ENCODE measurements around the gene NARS2. TPM values are rescaled to one million over a fixed set of nuclear protein-coding genes. Genes with fewer than 3 reads are reported as not detected.

The NARS2 gene
- total RNA-seq, 2 donors from 2014 or later = 7.7 to 14.8 TPM

DNA sequence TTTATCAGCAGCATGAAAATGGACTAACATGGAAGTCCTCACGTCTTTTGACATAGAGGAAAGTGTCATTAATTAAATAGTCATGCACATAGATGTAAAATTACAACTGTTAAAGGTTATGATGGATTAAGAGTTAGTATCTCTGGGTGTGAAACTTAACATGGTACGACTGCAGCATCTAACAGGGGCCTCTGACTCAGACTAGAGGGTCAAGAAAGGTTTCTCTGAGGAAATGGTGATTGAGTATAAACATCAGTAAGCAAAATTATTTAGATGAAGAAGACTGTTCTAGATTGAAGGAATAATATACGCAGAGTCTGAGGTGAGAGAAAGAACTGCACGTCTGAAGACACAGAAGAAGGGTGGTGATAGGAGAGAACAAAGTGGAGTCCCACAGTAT lies 114.9 kb downstream of the NARS2 start:
- Histone ChIP-seq H3K36me3 (peaks cover 3% of the 10 kb centered on the region), H3K27me3 (no peaks in the 10 kb centered on the region), H3K4me1 (no peaks in the 10 kb centered on the region), H3K27ac (no peak overlapping the region), H3K9me3 (no peaks in the 10 kb centered on the region), H3K4me3 (no peak overlapping the region)
- TF ChIP-seq, protein P1, sequence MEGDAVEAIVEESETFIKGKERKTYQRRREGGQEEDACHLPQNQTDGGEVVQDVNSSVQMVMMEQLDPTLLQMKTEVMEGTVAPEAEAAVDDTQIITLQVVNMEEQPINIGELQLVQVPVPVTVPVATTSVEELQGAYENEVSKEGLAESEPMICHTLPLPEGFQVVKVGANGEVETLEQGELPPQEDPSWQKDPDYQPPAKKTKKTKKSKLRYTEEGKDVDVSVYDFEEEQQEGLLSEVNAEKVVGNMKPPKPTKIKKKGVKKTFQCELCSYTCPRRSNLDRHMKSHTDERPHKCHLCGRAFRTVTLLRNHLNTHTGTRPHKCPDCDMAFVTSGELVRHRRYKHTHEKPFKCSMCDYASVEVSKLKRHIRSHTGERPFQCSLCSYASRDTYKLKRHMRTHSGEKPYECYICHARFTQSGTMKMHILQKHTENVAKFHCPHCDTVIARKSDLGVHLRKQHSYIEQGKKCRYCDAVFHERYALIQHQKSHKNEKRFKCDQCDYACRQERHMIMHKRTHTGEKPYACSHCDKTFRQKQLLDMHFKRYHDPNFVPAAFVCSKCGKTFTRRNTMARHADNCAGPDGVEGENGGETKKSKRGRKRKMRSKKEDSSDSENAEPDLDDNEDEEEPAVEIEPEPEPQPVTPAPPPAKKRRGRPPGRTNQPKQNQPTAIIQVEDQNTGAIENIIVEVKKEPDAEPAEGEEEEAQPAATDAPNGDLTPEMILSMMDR (IDR thresholded peaks at IDR 0.05) = no peak
- no peak for DNase-seq (ENCODE audit: low spot score)

DNA sequence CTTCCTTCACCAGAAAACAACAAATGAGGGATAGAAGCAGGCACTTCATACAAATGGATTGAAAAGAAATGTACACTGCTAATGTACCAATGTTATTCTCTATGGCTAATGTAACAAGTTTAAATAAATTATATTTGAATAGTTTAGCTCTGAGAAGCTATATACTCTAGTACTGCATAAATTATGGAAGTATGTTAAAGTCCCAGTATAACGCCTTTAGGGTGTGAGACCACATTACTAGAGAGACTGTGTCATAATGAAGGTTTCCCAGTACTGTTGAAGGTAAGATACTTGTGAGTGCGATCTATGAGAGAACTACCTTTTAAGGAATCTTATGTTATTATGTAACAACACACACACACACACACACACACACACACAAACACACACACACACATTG lies 117.2 kb downstream of the NARS2 start:
- Histone ChIP-seq H3K27ac (no peak overlapping the region), H3K4me1 (peaks cover 0 to 4% of the 10 kb centered on the region in 2 donors), H3K27me3 (no peaks in the 10 kb centered on the region), H3K4me3 (no peak overlapping the region), H3K36me3 (peaks cover 3% of the 10 kb centered on the region), H3K9me3 (no peaks in the 10 kb centered on the region)
- no peak for DNase-seq (ENCODE audit: low spot score)
- TF ChIP-seq, protein P1 (IDR thresholded peaks at IDR 0.05) = no peak

DNA sequence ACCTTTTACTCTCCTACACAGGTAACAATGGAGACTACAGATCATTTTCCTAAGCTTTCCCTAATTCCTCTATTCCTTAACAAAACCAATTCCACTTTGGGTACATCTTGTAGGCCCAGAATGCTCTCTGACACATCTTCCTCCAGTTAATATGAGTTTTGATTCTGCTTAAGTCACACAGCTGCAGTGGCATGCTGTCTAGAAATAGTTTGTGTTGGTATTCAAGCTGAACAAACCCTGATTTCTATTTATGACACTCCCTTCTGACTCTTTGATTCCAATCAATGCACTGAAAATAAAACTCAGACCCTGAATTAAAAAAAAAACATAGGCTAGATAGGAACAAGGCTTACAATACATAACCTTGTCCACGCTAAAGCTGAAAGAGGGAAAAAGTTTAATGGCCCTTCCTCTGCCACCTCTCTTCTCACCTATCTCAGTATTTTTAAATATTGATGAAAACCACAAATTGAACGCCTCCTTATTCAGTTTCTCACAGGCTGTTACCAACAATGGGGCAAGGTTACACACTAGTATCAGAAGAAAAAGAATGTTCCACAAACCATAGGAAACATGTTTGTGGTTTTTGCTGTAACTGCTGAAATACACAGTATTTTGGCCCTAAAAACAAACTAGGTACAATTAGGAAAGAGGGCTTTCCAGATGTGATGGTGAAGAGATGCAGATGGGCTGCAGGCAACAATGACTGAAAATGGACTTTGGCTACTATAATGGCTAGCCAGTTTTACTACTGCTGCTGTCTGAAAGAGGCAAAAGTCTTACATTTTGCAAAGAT lies 121.3 kb downstream of the NARS2 start:
- H3K36me3 ChIP-seq = no peaks in the 10 kb centered on the region
- no peak for DNase-seq (ENCODE audit: low spot score)
- TF ChIP-seq, protein P1 (IDR thresholded peaks at IDR 0.05) = no peak
- no peak overlapping the region for H3K27ac ChIP-seq
- H3K9me3 ChIP-seq = no peaks in the 10 kb centered on the region
- H3K27me3 ChIP-seq = no peaks in the 10 kb centered on the region
- H3K4me1 ChIP-seq = peaks cover 0 to 4% of the 10 kb centered on the region in 2 donors
- H3K4me3 ChIP-seq = no peak overlapping the region

DNA sequence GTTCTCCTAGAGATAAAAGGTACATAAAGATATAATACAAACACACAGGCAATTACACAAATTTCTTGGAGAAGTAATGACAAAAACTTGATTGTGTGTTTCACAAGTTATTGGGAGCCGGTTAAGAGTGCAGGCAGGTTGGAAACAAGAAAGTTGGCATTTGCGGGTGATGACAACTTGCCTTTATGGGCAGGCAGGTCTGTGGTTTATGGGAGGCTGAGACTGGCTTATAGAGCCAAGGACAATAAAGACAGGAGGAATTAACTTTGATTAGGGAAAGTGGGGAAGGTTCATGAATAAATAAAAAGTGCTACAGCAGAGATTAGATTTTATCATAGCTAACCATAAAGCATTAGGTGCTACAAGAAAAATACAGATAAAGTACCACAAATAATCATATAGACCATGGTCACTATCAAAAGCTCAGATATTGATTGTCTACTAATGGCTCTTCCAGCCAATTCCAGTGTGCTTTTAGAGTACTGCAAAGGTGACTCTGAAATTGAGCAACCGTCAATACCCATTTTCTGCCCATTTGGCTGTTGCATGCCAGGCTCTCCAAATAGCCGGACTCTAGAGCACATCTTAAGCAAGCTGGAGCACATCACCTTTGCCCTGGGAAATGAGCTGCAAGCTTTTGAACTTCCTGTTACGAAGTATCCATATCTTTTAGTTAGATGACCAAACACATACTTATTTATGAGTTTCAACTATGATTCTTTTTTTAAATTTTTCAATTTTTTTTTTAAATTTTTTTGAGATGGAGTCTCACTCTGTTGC lies 123.1 kb downstream of the NARS2 start:
- H3K27me3 ChIP-seq = no peaks in the 10 kb centered on the region
- H3K4me1 ChIP-seq = peaks cover 0 to 4% of the 10 kb centered on the region in 2 donors
- DNase-seq (ENCODE audit: low spot score) = no peak
- no peak overlapping the region for H3K27ac ChIP-seq
- H3K4me3 ChIP-seq = no peak overlapping the region
- TF ChIP-seq, protein P1 (IDR thresholded peaks at IDR 0.05) = no peak
- H3K9me3 ChIP-seq = no peaks in the 10 kb centered on the region
- H3K36me3 ChIP-seq = no peaks in the 10 kb centered on the region

DNA sequence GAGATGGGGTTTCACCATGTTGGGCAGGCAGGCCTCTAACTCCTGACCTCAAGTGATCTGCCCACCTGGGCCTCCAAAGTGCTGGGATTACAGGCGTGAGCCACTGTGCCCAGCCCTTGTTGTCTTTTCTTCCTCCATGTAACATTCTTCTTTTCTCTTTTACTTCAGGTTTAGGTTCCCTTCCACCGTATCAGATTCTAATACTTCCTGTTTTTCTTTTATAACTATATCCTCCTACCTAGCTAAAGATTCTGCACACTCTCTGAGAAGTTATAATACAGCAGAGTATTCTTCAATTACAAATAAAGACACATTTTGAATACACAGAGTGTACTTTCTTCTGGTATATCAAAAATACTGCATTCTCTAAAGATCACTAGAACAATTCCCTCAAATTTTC lies 123.8 kb downstream of the NARS2 start:
- Histone ChIP-seq H3K27ac (no peak overlapping the region), H3K4me3 (no peak overlapping the region), H3K36me3 (no peaks in the 10 kb centered on the region), H3K4me1 (peaks cover 0 to 4% of the 10 kb centered on the region in 2 donors), H3K27me3 (no peaks in the 10 kb centered on the region), H3K9me3 (no peaks in the 10 kb centered on the region)
- TF ChIP-seq, protein P1 (IDR thresholded peaks at IDR 0.05) = no peak
- no peak for DNase-seq (ENCODE audit: low spot score)

All from right atrium auricular region (tissue), 2 donors.